Type B pancreatic cell (in vitro differentiated cells): ENCODE data around the gene BABAM2. TPM values are rescaled to one million over a fixed set of nuclear protein-coding genes. Genes with fewer than 3 reads are reported as not detected.

Experiments
- DNase-seq: peaks from one replicate; pipeline ENCODE4 v3.0.0; 2021; ENCODE audit warnings: mixed read lengths; ENCODE audit not compliant: unreplicated experiment; ENCODE audit errors: extremely low spot score
- H3K27ac Mint-ChIP-seq: 2 replicates; pipeline ENCODE4 v1.8.0; 2021; ENCODE audit warnings: mild to moderate bottlenecking, mixed read lengths
- H3K27me3 Mint-ChIP-seq: 2 replicates; pipeline ENCODE4 v1.8.0; 2021; ENCODE audit warnings: mixed read lengths
- H3K36me3 Mint-ChIP-seq: 2 replicates; pipeline ENCODE4 v1.8.0; 2021; ENCODE audit warnings: mixed read lengths
- H3K4me1 Mint-ChIP-seq: one replicate; pipeline ENCODE4 v1.8.0; 2021; ENCODE audit warnings: mixed read lengths; ENCODE audit not compliant: unreplicated experiment
- H3K4me3 Mint-ChIP-seq: 2 replicates; pipeline ENCODE4 v1.8.0; 2021; ENCODE audit warnings: mild to moderate bottlenecking, mixed read lengths
- H3K9me3 Mint-ChIP-seq: 2 replicates; pipeline ENCODE4 v1.8.0; 2021; ENCODE audit warnings: mixed read lengths
- total RNA-seq: library from RNA; stranded (reverse); gene quantifications from 2 replicates; pipeline ENCODE4 v1.2.1, GENCODE V29; 2021; ENCODE audit warnings: low replicate concordance
- TF ChIP-seq, protein P1 (sequence below): fragments of 200-600 bp; sonication (generic); conservative IDR thresholded peaks from 2 replicates; pipeline ENCODE4 v1.5.0; 2021; ENCODE audit warnings: antibody characterized with exemption, mild to moderate bottlenecking

Gene BABAM2
- total RNA-seq, 1 donor from 2014 or later = 30.4 TPM

- TF ChIP-seq, protein P1, sequence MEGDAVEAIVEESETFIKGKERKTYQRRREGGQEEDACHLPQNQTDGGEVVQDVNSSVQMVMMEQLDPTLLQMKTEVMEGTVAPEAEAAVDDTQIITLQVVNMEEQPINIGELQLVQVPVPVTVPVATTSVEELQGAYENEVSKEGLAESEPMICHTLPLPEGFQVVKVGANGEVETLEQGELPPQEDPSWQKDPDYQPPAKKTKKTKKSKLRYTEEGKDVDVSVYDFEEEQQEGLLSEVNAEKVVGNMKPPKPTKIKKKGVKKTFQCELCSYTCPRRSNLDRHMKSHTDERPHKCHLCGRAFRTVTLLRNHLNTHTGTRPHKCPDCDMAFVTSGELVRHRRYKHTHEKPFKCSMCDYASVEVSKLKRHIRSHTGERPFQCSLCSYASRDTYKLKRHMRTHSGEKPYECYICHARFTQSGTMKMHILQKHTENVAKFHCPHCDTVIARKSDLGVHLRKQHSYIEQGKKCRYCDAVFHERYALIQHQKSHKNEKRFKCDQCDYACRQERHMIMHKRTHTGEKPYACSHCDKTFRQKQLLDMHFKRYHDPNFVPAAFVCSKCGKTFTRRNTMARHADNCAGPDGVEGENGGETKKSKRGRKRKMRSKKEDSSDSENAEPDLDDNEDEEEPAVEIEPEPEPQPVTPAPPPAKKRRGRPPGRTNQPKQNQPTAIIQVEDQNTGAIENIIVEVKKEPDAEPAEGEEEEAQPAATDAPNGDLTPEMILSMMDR = no peak
- Mint-ChIP-seq H3K27me3 (no peaks in the 10 kb centered on the region), H3K4me1 (no peaks in the 10 kb centered on the region)
Observed at GRCh38 chr2:28046921-28047320, 156.4 kb downstream of the BABAM2 start.

DNA sequence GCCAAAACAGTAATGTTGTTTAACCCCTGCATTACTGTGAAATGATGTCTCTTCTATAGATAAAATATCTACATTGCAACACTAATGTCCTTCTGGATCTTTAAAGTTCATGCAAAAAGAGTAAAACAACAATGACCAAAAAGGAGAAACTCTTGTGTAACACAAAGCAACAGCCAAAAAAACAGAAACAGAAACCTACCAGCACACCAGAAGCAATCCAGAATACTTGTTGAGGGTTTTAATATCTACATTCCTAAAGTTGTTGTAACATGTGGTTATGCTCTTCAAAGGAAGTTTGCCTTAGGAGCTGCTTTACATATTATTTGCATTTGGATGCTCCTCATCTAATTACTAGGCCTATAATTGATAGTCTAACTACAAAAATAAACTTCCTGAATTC, 157.2 kb downstream of the BABAM2 start:
- H3K27ac Mint-ChIP-seq = no peak overlapping the region

More at GRCh38 chr2:28046921-28047320, 156.4 kb downstream of the BABAM2 start:
- peaks cover 4% of the 10 kb centered on the region for H3K36me3 Mint-ChIP-seq
- H3K27ac Mint-ChIP-seq = no peak overlapping the region
- no peak for DNase-seq
- no peaks in the 10 kb centered on the region for H3K9me3 Mint-ChIP-seq
- H3K4me3 Mint-ChIP-seq = no peak overlapping the region

DNA sequence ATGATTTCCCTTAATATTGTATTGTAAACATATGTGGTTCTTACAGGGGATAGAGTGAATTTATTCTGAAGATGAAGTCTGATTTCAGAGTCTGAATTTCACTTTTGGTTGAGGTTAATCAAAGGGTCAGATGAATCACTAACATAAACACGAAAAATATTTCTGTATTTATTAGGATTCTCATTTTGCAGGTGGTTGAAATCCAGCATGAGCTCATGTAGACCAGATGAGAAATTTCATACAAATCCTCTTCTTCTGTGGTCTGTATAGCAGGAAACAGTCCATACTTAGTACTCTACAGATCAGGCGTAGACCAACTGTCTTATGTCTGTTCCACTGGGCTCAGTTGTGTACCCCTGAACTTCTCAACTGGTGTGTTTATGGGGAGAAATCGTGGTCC, 157.8 kb downstream of the BABAM2 start:
- Mint-ChIP-seq H3K36me3 (peaks cover 4% of the 10 kb centered on the region), H3K27ac (no peak overlapping the region), H3K27me3 (no peaks in the 10 kb centered on the region), H3K4me3 (no peak overlapping the region), H3K4me1 (no peaks in the 10 kb centered on the region), H3K9me3 (no peaks in the 10 kb centered on the region)
- DNase-seq = no peak
- TF ChIP-seq, protein P1 = no peak

More for the DNA sequence above, 157.2 kb downstream of the BABAM2 start:
- TF ChIP-seq, protein P1 = no peak
- peaks cover 4% of the 10 kb centered on the region for H3K36me3 Mint-ChIP-seq
- no peaks in the 10 kb centered on the region for H3K4me1 Mint-ChIP-seq
- DNase-seq = no peak
- H3K9me3 Mint-ChIP-seq = no peaks in the 10 kb centered on the region
- H3K4me3 Mint-ChIP-seq = no peak overlapping the region
- no peaks in the 10 kb centered on the region for H3K27me3 Mint-ChIP-seq

GRCh38 chr2:28049416-28049815, 158.9 kb downstream of the BABAM2 start:
- no peak for DNase-seq
- Mint-ChIP-seq H3K9me3 (no peaks in the 10 kb centered on the region), H3K4me1 (no peaks in the 10 kb centered on the region), H3K27ac (no peak overlapping the region), H3K27me3 (no peaks in the 10 kb centered on the region), H3K36me3 (peaks cover 4% of the 10 kb centered on the region), H3K4me3 (no peak overlapping the region)
- TF ChIP-seq, protein P1 = no peak

DNA sequence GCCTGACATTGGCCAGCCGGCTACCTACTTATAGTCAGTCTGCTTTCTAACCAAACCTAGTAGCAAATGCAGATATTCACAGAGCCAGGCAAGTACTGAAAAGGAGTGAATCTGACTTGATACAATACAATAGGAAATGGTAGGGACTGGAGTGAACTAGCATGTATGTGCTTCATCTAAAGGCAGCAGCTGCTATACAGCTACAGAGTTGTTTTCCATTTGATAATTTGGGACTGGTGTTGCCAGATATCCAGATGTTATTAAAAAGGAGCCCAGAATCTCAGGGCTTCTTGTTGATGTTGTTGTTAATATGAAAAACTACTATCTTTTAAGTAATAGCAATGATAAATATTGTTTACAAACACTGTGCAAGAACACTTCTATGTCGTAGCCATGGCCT, 159.4 kb downstream of the BABAM2 start:
- Mint-ChIP-seq H3K4me1 (no peaks in the 10 kb centered on the region), H3K27me3 (no peaks in the 10 kb centered on the region), H3K36me3 (peaks cover 4% of the 10 kb centered on the region), H3K4me3 (no peak overlapping the region), H3K9me3 (no peaks in the 10 kb centered on the region), H3K27ac (no peak overlapping the region)
- DNase-seq = no peak
- TF ChIP-seq, protein P1 = no peak

DNA sequence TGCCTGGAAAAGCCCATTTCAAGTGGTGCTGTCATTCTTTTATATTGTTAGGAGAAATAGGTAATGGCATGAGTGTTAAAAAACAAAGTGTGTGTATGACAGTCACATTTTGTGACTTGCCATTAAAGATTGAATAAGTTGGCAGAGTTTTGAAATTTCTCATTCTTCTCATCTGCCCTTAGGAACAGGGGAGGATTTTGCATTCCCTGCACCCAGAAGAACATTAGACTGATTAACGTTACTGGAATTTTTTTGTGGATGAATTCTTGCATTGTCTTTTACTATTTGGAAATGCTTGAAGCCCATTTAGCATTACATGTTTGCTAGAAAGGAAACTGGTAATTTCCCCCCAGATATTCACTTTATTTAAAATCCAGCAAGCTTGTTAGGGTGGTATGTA, 162.2 kb downstream of the BABAM2 start:
- H3K27me3 Mint-ChIP-seq = no peaks in the 10 kb centered on the region
- H3K9me3 Mint-ChIP-seq = no peaks in the 10 kb centered on the region
- H3K4me3 Mint-ChIP-seq = no peak overlapping the region
- no peaks in the 10 kb centered on the region for H3K4me1 Mint-ChIP-seq
- H3K36me3 Mint-ChIP-seq = peaks cover 4% of the 10 kb centered on the region
- TF ChIP-seq, protein P1 = no peak
- no peak for DNase-seq
- H3K27ac Mint-ChIP-seq = no peak overlapping the region
